HG03139 (cell line): Measurements from ENCODE around the gene NRTN.
A peak's percentile ranks its signal among the peaks of the same experiment; 100 is the strongest.

Experiments used
- ATAC-seq: cut with Tn5 transposase; IDR thresholded peaks from one replicate; pipeline ENCODE4 v1.9.1; 2021; ENCODE audit not compliant: unreplicated experiment

The NRTN gene

DNA sequence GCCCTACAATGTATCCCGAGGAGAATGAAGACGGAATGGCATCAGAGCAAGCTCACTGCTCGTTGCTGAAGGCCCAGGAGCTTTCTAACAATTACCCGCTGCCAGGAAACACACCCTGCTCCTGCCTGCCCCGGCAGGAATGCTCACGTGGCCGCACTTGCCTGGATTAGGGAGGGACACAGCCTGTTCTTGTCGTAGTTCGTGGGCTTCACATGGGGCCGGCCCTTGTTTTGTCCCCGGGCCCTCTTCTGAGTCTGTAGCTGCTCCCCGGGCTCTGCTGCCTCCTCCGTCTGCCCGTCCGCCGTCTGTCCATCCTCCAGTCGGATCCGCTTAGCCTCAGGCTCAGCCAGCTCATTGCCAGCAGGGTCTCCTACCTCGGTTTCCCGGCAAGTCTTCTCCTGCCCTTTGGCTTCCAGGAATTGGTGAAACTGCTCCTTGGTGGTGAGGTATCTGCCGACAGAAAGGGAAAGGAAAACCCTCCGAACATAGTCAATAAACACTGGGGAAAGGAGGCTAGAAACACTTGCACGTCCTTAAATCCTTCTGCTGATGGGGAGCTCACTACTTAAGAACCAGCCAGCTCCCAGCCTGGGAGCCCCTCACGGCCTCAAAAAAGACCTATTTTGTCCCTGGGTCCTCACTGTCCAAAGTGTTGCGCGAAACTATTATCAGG lies 14.8 kb upstream of the NRTN start:
- ATAC-seq = no peak

DNA sequence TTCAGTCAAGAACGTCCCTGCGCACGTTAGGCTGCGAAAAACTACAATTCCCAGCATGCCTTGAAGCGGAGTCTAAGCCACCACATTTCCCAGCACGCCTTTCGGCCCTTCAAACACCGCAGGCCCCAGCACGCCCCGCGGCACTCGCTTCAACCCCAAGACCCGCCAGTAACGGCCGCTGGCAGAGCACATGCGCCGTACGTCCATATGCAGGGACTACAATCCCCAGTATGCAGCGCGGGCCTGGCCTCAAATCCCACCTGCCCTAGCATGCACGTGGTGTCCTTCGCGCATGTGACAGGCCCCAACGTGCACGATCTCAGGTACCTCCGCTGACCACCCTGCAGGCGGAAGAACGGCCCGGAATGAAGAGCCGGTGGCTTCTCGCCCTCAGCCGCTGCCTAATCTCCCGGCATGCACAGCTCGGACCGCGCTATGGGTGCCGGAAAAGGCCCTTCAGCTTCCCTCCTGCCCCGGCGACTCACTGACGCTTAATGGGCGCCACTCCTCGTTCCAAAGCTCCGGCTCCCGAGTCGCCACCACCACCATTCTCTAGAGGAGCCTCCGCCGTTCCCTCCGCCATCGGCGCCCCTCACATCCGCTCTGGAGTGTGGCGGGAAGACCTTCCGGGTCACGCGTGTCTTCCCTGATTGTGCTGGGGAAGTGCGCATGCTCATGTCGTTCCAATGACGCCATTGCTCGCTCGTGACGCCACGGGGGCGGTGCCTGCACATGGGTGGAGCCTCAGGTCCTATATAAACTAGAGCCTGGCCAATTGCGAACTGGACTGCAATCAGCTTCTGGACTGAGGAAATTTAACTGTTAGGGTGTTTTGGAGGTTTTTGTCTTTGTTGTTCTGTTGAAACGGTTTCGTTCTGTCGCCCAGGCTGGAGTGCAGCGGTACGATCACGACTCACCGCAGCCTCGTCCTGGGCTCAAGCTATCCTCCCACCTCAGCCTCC lies 14.0 kb upstream of the NRTN start, which contains the start of gene DUS3L:
DUS3L (minus strand) TSS at position 605 of the 962 bp plus-strand sequence; CDS start at position 583, 22 bp downstream.
- ATAC-seq = peak; percentile 84

DNA sequence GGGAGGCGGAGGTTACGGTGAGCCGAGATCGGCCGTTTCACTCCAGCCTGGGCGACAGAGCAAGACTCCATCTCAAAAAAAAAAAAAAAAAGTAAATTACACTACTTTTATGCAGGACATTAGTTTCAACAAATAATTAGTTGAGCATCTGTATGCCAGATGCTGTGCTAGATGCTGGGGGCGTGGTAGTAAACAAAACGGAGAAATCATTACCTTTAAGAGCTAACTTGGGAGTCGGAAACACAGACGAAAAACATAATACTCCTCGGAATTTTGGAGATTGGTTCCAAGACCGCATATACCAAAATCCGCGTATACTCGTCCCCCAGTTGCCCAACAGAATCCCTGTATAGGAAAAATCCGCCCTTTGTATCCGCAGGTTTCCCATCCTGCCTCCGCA lies 12.6 kb upstream of the NRTN start:
- no peak for ATAC-seq

DNA sequence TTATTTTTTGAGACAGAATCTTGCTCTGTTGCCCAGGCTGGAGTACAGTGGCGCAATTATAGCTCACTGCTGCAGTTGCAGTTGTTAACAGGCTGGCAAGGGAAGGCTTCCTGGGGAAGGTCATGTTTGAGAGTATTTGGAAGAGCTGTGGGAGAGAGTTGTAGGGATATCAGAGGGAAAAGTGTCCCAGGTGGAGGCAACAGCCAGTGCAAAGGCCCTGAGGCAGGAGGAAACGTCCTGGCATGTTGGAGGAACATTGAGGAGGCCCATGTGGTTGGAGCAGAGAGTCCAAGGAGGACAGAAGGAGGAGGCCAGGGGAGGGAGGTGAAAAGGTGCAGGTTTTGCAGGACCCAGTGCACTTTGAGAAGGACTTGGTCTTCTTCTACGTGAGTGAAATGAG lies 11.7 kb upstream of the NRTN start:
- ATAC-seq = no peak

DNA sequence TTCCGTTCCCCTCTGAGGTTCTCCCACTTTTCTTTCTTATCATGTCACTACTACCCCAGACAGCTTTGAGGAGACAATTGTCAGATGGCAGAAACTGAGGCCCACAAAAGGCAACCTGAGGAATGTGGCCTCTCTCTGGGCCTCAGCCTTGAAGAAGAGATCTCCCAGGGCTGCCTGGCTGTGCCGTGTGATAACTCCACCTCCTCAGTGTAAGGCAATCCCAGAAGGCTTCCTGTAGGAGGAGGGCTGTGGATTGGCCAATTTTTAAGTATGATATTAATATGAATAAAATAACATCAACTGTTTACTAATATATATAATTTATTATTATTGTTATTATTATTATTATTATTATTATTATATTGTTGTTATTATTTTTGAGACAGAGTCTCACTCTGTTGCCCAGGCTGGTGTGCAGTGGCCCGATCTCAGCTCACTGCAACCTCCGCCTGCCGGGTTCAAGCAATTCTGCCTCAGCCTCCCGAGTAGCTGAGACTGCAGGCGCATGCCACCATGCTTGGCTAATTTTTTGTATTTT lies 9.4 kb upstream of the NRTN start:
- no peak for ATAC-seq

DNA sequence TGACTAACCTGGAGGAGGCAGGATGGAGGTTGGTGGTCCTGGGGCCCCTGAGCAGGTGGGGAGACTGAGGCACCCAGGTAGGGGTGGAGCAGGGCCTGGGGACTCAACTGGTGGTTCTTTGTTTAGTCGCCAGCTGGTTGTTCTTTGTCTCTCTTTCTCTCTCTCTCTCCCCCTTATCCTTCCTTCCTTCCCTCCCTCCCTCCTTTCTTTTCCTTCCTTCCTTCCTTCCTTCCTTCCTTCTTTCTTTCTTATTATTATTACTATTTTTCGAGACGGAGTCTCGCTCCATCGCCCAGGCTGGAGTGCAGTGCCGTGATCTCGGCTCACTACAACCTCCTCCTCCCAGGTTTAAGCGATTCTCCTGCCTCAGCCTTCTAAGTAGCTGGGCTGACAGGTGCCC lies 6.6 kb upstream of the NRTN start:
- no peak for ATAC-seq

DNA sequence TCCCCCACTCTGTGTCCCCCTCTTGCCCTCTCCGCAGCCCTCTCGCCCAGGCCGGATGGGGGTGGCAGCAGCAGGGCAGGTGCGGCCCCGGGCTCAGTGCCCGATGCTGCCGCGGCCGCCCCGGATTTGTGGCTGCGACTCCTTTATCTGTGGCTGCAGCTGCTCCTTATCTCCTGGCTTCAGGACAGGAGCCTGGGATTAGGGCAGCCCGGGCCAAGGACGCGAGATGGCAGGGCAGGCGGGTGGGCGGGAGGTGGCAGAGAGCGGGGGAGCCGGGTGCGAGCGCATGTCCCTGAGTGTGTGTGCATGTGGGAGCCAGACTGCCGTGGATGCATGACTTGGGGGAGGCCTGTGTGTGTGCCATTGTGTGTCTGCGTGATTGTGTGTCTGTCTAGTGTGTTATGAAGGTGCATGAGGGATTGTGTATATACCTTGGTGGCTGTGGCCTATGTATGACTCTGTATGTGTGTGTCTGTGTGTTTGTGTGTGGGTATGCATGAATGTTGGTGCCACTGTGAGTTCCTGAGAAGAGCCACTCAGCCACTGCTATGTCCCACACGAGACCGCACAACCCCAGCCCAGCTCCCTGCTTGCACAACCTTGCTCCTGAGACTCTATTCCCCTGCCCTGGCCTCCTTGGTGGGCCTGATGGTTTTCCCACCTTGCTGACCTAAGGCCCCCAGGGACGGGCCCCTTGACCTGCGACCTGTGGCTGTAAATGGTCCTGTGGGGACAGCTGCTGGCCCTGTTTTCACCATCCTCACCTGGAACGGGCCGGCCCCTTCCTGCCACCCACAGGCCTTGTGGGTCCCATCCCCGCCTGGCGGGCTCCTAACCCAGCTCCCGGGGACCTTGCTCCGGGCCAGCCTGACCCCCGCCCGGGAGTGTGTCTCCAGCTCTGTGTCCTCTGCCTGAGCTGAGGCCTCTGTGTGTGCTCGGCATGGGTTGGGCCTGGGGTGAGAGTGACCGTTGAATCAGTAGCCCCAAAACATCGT lies 5.3 kb upstream of the NRTN start:
- no peak for ATAC-seq

DNA sequence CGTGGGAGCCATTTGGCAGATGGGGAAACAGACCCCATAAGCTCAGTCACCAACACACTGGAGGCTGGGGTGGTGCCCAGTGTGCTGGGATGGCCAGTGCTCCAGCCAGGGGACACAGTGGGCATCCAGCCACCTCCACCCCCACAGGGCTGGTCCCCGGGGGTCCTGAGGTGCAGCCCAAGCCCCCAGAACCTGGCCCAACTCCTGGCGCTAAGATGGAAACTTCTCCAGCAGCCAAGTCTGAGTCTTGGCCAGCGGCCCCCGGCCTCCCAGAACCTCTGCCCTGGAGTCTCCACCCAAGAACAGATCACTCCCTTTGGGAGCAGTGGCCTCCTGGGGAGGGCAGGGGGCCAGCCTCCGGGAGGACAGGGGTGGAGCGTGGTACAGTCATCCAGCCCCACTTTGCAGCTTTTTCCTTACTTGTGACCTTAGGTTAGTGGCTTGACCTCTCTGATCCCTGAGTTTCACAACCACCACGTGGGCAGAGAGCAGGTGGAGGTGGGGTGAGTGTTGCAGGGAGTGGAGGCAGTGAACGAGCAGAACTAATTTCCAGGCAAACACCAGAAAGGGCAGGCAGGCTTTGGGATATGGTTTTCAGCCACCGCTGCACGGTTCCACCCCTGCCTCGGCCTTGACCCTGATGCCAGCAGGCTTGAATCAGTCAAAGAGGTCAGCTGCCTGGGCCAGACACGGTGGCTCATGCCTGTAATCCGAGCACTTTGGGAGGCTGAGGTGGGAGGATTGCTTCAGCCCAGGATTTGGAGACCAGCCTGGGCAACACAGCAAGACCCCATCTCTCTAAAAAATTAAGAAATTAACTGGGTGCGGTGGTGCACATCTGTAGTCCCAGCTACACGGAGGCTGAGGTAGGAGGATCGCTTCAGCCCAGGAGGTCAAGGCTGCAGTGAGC lies 4.3 kb upstream of the NRTN start:
- no peak for ATAC-seq

DNA sequence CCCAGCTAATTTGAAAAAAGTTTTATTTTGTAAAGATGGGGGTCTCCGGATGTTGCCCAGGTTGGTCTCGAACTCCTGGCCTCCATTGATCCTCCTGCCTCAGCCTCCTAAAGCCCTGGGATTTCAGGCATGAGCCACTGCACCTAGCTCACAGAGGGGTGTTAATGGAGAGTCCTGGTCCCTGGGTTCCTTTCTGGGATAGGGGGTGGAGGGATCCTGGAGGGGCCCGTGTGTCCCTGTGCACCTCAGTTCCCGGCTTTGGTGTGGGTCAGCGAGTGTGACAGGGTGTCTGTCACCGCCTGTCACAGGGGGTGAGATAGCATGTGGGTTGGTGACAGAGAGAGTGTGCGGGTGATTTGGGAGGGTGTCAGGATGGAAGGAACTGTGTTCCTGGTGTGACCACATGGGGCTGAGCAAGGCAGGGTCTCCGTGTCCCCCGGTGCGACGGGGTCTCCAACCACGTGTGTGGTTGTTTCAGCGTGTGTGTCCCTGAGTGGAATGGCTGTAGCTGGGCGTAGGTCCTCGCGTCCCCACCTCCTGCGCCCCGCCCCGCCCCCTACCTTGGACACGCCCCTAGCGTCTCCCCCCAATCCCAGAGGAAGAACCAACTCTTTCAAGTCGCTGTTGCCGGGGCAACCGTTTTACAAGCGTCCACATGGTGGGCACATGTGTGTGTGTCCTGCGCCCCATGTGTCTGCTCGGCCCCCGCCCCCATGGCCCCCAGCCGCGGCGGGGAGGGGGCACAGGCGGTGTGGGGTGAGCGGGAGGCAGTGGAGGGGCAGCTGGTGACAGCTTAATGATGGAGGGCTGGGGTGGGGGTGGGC lies 2.9 kb upstream of the NRTN start:
- ATAC-seq = no peak

DNA sequence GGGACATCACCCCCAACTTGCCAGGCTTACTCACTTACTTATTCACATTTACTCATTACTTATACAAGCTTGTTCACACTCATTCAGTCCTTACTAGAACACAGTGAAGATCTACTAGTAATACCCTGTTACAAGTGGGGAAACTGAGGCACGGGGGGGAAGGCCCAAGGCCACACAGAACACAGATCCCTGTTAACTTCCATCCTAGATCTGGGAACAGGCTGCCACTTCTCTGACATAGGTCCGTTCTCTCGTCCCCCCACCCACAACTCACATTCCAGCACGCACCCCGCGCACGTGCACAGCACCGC lies 1.5 kb upstream of the NRTN start:
- no peak for ATAC-seq

DNA sequence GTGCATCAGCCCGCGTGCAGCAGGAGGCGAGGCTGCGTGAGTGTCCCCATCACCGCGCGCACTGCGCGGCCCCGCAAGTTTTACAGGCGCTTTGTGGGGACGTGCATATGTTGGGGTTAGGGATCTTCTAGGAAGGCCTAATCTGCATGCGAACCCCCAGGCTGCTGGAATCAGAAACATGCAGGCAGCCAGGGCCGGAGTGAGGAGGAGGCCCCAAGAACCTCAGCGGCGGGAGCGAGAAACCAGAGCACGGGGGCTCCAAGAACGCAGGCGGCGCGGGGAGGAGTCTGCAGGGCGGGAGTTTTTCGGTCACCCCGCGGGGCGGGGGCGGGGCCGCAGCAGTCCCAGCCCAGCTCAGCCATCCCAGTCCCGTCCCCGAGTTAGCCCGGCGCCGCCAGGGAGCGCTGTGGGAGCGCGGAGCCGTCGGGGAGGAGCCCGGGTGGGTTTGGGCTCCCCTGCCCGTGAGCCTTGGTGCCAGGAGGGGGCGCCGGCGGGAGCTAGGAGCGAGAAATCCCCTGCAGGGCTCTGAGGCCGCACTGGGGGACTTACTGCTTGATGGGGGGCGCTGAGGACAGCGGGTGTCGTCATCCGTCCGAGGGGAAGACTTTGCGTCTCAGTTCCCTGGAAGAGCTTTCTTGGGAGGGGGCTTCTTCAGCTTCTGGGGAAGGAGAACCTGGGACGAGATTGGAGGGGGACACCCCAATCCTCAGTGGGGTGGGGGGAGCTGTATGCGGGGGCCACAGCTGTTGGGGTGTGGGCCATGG lies 933 bp upstream of the NRTN start:
- peak; percentile 76 for ATAC-seq

DNA sequence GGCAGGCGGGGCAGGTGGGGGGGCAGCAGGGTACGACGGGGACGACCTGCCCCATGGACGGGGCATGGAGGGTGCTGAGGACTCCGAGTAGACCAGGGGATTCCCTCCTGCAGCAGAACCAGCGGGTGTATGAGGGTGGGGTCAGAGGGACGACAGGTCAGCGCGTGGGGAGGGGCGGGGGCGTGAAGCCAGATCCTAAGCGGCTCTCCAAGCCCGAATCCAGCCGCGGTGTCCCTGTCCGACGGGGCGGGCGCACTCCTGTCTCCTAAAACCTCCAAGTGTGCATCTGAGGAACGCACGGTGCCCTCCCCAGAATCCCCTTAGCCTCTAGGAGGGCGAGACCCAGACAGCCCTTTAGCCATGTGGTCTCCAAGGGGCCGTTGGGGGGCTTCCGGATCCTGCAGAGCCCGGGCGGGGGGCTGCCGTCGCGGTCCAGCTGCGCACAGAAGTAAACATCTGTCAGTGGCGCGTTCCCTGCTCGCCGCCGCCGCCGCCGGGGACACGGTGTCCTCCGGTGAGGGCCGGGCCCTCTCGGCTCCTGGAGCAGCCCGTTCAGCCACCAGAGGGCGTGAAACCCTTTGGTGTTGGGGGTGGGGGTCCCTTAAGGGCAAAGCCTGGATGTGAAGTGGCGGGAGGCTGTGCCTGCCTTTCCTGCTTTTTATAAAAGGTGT lies 730 bp downstream of the NRTN start:
- no peak for ATAC-seq

DNA sequence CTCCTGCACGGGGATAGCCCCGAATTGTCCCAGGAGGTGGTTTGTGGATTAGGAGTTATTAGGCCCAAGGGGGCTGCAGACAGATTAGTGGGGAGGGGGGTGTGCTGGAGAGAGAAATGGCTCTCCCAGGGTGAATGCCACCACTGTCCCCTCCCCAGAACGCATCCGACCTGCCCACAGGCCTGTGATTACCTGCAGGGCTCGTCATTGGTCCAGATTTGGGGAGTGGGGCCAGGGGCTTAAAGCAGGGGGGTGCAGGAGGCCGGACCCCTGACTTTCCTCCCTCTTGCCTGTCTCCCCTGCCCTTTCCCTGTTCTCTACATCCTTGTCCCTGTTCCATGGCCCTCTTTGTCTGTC lies 1.2 kb downstream of the NRTN start:
- ATAC-seq = no peak

DNA sequence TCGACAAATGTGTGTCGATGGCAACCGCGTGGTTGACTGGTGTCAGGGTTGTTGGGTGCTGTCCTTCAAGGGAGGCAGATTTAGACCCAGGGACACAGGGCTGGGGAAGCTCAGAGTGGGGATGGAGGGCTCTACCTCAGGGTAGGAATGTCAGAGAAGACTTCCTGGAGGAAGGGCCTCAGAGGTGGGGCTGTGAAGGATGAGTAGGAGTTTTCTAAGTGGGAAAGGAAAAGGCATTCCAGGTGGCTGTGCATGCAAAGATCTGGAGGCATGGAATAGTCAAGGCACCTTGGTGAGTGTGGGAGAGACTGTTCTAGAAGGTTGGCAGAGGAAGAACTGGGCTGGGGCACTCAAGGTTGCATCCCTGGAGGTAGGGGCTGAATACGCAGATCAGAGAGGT lies 2.0 kb downstream of the NRTN start:
- no peak for ATAC-seq

DNA sequence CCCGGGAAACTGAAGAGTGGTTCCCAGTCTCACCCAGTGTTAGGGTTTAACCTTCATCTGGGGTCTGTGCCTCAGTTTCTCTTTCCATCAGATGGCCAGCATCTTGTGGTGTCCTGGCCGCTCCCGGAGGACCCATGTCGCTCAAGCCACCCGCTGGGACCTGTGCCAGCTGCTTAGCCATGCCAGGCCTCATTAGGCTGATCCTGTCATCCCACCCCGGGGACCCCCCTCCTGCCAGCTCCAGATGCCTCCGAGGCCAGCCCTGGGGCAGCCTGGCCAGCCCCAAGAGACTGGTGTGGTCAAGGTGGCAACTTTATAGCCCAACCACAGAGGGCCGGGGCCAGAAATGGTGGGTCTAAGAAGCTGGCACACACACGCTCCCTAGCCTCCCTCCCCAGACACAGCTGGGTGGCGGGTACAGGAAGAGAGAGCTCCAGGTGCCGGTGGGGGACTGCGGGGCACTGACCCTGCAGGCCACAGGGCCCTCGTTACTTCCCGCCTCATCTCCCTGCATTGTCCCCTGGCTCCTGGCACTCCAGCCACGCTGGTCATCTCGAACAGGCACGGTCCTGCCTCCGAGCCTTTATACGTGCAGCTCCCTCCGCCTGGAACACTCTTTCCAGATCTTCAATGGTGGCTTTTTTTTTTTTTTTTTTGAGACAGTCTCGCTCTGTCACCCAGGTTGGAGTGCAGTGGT lies 3.4 kb downstream of the NRTN start:
- ATAC-seq = no peak

DNA sequence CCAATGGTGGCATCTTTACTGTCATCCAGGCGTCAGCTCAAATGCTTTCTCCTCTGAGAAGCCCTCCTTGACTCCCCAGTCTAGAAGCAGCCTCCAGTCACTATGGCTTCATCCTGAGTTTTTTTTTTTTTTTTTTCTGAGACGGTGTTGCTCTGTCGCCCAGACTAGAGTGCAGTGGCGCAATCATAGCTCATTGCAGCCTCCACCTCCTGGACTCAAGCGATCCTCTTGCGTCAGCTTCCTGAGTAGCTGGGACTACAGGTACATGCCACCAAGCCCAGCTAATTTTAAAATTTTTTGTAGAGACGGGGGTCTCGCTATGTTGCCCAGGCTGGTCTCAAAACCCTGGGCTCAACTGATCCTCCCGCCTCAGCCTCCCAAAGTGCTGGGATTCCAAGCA lies 4.2 kb downstream of the NRTN start:
- no peak for ATAC-seq

DNA sequence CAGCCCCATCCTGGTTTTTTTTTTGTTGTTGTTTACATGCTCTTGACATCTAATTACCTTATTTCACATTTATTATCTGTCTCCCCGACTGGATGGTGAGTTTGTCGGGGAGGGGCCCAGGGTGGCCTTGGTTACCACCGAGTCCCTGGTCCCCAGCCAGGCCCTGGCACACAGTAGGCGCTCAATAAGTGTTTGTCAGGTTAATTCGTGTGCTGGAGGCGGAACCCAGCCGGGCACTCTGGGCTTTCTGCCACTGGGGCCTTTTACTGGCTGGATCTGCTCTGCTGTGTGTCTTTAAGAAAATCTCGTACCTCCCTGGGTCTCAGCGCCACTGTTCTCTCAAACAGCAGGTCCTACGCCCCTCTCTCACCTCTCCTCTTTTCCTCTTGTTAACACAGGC lies 4.6 kb downstream of the NRTN start:
- ATAC-seq = no peak
